ENCODE data around the gene DENND5B. TPM values are rescaled to one million over a fixed set of nuclear protein-coding genes. Genes with fewer than 3 reads are reported as not detected.

DENND5B gene
- total RNA-seq, 1 experiment from 2014 or later, result 34.9 TPM

- H3K4me1 Mint-ChIP-seq (ENCODE audit: low read depth, unreplicated experiment), result no peaks in the 10 kb centered on the region
- no peak overlapping the region for H3K4me3 Mint-ChIP-seq (ENCODE audit: unreplicated experiment)
- Histone ChIP-seq H3K27me3 (replicated peaks; ENCODE audit: control insufficient read depth, insufficient read depth, low read length) (no peaks in the 10 kb centered on the region), H3K4me3 (ENCODE audit: low read depth, low read length) (no peak overlapping the region), H3K9me3 (no peaks in the 10 kb centered on the region), H3K4me1 (no peaks in the 10 kb centered on the region), H3K36me3 (ENCODE audit: control insufficient read depth, insufficient read depth, low read length) (peaks cover 3% of the 10 kb centered on the region)
- H3K9me3 Mint-ChIP-seq (ENCODE audit: unreplicated experiment), result no peaks in the 10 kb centered on the region
- no TSS peak for BruUV-seq (replicated peaks)
- no peak for DNase-seq
- no peak for TF ChIP-seq CTCF (IDR thresholded peaks at IDR 0.05; ENCODE audit: insufficient read depth in 1 of 2, low read depth in 1 of 2, low read length in 1 of 2, severe bottlenecking in 1 of 2, unreplicated experiment in 1 of 2)
- intact Hi-C loops (cut with micrococcal nuclease; ENCODE audit: unreplicated experiment), result no loop called here
- no peaks in the 10 kb centered on the region for H3K27me3 Mint-ChIP-seq (ENCODE audit: insufficient read depth, unreplicated experiment)
- H3K36me3 Mint-ChIP-seq (ENCODE audit: insufficient read depth, unreplicated experiment), result no peaks in the 10 kb centered on the region
- CTCF ChIA-PET, result no interaction called here
- POLR2A ChIA-PET, result interaction anchor here (0.5 kb wide), 1 partner anchor 168 kb away, joined by 4 read pairs; no protein-coding TSS in a partner anchor
- H3K27ac Mint-ChIP-seq (ENCODE audit: unreplicated experiment), result no peak overlapping the region
Observed at GRCh38 chr12:31482816-31483215, 108.1 kb downstream of the DENND5B start.

- no TSS peak for BruUV-seq (replicated peaks)
- POLR2A ChIA-PET, result no interaction called here
- intact Hi-C loops (cut with micrococcal nuclease; ENCODE audit: unreplicated experiment), result no loop called here
- no peaks in the 10 kb centered on the region for H3K9me3 Mint-ChIP-seq (ENCODE audit: unreplicated experiment)
- no peaks in the 10 kb centered on the region for H3K27me3 ChIP-seq (replicated peaks; ENCODE audit: control insufficient read depth, insufficient read depth, low read length)
- peaks cover 3% of the 10 kb centered on the region for H3K36me3 ChIP-seq (ENCODE audit: control insufficient read depth, insufficient read depth, low read length)
- no peaks in the 10 kb centered on the region for H3K4me1 ChIP-seq
- H3K4me3 Mint-ChIP-seq (ENCODE audit: unreplicated experiment), result no peak overlapping the region
- CTCF ChIA-PET, result interaction anchor here (0.6 kb wide), 2 partner anchors 20 to 155 kb away, joined by 3 to 6 read pairs; partner anchors contain the start of gene SINHCAF
- H3K4me3 ChIP-seq (ENCODE audit: low read depth, low read length), result no peak overlapping the region
- H3K27ac Mint-ChIP-seq (ENCODE audit: unreplicated experiment), result no peak overlapping the region
- no peaks in the 10 kb centered on the region for H3K36me3 Mint-ChIP-seq (ENCODE audit: insufficient read depth, unreplicated experiment)
- H3K4me1 Mint-ChIP-seq (ENCODE audit: low read depth, unreplicated experiment), result peaks cover 3% of the 10 kb centered on the region
- H3K9me3 ChIP-seq, result no peaks in the 10 kb centered on the region
- no peak for TF ChIP-seq CTCF (IDR thresholded peaks at IDR 0.05; ENCODE audit: insufficient read depth in 1 of 2, low read depth in 1 of 2, low read length in 1 of 2, severe bottlenecking in 1 of 2, unreplicated experiment in 1 of 2)
- DNase-seq, result no peak
- H3K27me3 Mint-ChIP-seq (ENCODE audit: insufficient read depth, unreplicated experiment), result no peaks in the 10 kb centered on the region
Observed at GRCh38 chr12:31481415-31481814, 109.5 kb downstream of the DENND5B start.

GRCh38 chr12:31479516-31480210 is 111.3 kb downstream of the DENND5B start:
- 0 out of 2 replicates have a peak, but pooled peaks cover 1% of the 10 kb centered on the region for H3K36me3 ChIP-seq (ENCODE audit: control insufficient read depth, insufficient read depth, low read length)
- Mint-ChIP-seq H3K4me3 (ENCODE audit: unreplicated experiment) (no peak overlapping the region), H3K27ac (ENCODE audit: unreplicated experiment) (no peak overlapping the region), H3K36me3 (ENCODE audit: insufficient read depth, unreplicated experiment) (no peaks in the 10 kb centered on the region), H3K4me1 (ENCODE audit: low read depth, unreplicated experiment) (peaks cover 17% of the 10 kb centered on the region), H3K9me3 (ENCODE audit: unreplicated experiment) (no peaks in the 10 kb centered on the region), H3K27me3 (ENCODE audit: insufficient read depth, unreplicated experiment) (no peaks in the 10 kb centered on the region)
- no TSS peak for BruUV-seq (replicated peaks)
- ChIA-PET CTCF (no interaction called here), POLR2A (no interaction called here)
- no peak for TF ChIP-seq CTCF (IDR thresholded peaks at IDR 0.05; ENCODE audit: insufficient read depth in 1 of 2, low read depth in 1 of 2, low read length in 1 of 2, severe bottlenecking in 1 of 2, unreplicated experiment in 1 of 2)
- no peak for DNase-seq
- intact Hi-C loops (cut with micrococcal nuclease; ENCODE audit: unreplicated experiment), result loop anchor here (5.0 kb wide), 1 partner anchor 113 kb away; the partner anchor contains the start of gene DENND5B
- H3K27me3 ChIP-seq (replicated peaks; ENCODE audit: control insufficient read depth, insufficient read depth, low read length), result no peaks in the 10 kb centered on the region
- H3K4me1 ChIP-seq, result no peaks in the 10 kb centered on the region
- no peak overlapping the region for H3K4me3 ChIP-seq (ENCODE audit: low read depth, low read length)
- H3K9me3 ChIP-seq, result no peaks in the 10 kb centered on the region

Measured in Caco-2 (cell line).